Measurements from ENCODE around the gene CCNQ.
A peak's percentile ranks its signal among the peaks of the same experiment; 100 is the strongest.

- peak in 1 of 7 experiments; percentile 14 for TF ChIP-seq CTCF (IDR thresholded peaks at IDR 0.05)
- peak in 2 of 3 donors; percentile 28 to 40 for TF ChIP-seq POLR2A (IDR thresholded peaks at IDR 0.05)
Measured at GRCh38 chrX:153599192-153600031, 473 bp upstream of the CCNQ start.
